GM19240 (cell line): ENCODE data around the gene MYO5B.

ENCODE experiments used
- DNase-seq: peaks from one replicate; pipeline ENCODE4 v3.0.0; 2011; ENCODE audit warnings: low spot score; ENCODE audit not compliant: insufficient read length

MYO5B gene

DNA sequence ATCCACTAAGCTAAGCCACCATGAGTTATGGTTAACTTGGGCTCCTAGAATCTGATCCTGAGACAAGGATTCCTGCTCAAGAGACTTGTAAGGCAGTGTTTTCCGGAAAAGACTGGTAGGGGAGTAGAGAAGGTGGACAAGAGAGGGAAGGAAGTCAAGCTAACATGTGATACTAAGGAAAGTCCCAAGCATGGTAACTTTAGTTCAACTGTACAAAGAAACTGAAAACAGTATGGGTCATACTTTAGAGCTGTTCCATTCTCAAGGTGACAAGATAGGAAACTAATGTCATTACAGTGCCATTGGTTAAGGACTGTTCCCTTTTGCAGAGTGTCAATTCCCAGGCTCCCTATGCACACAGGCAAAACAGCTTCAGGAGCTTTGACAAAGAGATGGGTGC is 5.8 kb downstream of the MYO5B start:
- no peak for DNase-seq

DNA sequence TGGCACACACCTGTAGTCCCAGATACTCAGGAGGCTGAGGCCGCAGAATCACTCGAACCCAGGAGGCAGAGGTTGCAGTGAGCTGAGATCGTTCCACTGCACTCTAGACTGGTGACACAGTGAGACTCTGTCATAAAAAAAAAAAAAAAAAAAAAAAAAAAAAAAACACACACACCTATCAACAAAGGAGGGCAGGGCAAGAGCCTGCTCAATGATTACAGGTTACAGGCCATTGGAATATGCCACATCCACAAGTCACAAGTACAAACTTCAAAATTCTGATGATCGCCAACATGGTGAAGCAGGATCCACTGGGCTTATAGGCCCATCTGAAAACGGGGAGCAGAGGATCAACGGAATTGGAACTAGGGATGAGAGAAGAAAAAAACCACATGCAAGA is 6.3 kb downstream of the MYO5B start:
- DNase-seq: no peak

DNA sequence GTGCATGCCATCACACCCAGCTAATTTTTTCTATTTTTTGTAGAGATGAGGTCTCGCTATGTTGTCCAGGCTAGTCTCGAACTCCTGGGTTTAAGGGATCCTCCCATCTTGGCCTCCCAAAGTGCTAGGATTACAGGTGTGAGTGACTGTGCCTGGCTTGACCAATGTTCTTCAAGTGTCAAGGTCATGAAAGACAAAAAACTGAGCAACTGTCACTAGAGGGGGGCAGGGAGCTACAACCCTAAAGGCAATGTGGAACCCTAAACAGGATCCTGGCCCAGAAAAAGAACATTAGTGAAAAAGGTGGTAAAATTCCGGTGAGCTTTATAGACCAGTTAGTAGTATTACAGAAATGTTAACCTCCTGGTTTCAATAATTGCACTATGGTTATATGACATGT is 7.3 kb downstream of the MYO5B start:
- DNase-seq: no peak

DNA sequence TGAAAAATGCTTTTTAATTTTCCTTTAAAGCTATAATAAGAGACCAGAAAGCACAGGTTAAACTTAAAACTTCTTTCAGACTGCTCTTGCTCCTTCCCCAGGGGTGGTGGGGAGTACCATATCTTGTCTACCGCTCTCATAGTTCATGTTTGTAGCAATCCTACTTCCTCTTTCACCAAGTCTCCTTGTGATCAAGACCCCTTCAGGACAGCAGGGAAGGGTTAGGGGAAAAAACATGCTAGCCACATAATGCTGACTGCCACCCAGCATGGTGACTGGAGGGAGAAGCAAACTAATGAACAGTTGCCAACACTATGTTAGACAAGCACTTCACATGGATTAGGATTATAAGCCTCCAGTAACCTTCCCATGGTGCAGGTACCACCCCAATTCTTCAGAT is 8.6 kb downstream of the MYO5B start:
- DNase-seq: no peak

DNA sequence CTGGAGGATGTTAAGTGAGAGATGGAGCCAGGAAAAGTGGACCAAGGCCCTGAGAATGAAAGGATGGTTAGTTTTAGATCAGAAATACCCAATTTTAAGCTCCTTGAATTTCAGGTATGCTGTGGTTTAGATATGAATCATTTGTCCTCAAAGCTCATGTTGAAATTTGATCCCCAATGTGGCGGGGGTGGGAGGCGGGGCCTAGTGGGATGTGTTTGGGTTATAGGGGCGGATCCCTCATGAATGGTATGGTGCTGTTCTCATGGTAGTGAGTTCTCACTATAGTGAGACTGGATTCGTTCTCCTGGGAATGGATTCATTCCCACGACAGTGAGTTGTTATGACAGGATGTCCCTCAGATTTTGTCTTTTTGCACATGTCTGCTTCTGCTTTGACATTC is 11.4 kb downstream of the MYO5B start:
- no peak for DNase-seq

DNA sequence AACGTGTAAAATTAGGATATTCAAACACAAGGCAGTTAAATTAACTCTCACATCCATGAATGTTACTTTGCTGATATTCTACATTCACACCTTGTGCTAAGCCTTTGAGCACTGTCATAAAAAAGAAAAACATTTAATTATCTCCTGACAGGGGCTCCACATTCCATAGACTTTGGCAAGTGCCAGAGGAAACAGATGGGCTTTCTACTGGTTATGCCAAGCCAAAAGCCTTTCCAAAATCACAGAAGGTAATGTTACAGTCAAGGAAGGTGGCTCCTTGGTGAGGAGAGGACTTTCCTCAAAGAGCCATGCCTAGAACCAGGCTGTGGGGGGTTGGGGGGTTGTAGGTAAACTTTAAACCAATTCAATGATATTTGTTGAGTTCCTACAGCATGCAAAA is 12.4 kb downstream of the MYO5B start:
- DNase-seq: no peak

DNA sequence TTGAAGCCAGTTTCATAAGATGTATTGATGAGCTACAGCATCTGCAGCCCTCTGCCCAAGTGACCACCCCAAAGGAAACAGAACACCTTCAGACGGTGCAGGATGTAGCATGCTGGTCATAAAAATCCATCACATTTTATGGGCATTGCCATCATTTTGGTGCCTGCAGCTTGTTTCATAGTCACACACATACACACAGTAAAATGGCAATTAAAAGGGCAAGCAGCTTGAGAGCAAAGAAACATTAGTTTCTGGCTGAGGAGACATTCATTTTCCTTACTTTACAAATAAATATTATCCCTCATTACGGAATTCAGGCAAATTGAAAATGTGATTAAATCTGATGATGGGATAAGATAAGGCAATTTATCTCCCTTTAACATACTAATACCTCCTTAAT is 13.4 kb downstream of the MYO5B start:
- no peak for DNase-seq

DNA sequence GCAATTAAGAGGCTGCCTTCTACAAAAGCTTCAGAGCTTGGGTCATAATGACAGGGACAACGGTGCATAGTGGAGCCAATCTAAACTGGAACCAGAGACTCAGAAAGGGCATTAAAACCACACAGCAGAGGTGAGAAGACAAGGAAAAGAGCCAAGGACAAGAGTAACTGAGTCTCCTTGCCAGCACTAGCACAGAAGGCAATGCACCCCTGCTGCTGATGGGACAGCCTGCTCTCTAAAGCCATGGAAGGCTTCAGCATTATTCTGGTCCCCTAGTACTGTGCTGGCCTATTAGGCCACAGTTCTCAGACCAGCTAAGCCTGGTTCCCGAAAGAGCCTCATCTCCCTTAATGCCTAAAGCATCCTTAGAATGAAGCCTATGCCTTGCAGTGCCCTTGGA is 15.5 kb downstream of the MYO5B start:
- DNase-seq: no peak

DNA sequence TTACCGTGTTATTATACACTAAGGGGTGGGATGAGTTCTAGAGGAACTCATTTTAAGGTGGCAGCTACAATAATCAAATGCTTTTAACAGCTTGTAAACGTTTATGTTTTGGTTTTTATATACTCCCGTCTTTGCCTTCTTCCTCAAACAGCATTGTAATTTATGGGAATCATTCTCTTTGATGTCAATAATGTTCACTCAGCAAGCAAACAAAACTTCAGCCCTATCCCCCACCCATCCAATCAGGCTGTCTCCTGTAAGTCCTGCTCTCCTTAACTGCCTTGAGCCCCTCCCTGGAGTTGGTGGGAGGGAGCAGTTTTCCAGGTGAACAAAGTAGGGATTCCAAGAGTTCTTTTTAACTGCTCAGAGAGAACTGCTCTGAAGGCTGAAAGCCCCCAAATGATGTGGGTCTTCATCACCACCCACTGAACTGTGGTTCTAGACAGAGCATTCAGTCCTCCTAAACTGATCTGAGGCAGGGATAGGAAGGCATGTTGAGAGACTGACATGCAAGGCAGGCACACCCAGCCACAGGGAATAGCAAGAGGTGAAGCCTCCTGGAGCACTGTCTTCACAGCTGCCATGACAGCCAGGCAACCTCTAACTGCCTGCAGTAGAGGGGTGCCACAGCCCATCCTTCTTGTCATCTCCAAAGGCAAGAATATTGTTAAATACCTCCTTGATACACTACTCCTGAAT is 17.5 kb downstream of the MYO5B start:
- no peak for DNase-seq

DNA sequence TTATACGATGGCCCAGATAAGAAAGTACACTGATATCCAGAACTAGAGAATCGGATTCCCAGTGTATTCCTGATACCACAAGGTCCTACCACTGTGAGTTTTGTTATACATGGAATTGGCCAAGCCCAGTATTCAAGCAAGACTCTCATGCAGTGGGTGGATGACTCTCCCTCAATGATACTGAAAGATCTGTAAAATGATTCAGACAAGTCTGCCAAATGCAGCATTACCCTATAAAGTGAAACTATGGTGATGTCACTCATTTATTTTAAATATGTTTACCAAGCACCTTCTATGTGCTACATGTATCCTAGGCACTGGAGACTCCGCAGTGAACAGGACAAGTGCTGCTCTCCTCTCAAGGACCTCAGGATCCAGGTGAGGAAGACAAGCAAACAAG is 22.6 kb downstream of the MYO5B start:
- no peak for DNase-seq

DNA sequence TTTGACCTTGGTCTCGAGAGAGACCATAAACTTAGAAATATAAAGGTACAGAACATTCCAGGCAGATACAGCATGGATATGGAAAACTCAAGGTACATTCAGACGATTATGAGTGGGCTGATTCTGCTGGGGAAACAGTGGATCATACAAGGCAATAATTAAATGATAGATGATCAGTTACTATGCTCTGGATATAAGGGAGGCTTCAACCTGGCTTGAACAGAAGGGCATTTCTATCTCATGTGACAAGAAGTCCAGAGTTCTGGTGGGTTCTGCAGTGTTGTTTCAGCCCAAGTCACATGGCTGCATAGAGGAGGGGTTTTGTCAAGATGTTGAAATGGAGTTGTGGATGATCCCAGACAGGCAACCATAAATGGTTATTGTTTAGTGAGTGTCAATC is 23.5 kb downstream of the MYO5B start:
- no peak for DNase-seq

DNA sequence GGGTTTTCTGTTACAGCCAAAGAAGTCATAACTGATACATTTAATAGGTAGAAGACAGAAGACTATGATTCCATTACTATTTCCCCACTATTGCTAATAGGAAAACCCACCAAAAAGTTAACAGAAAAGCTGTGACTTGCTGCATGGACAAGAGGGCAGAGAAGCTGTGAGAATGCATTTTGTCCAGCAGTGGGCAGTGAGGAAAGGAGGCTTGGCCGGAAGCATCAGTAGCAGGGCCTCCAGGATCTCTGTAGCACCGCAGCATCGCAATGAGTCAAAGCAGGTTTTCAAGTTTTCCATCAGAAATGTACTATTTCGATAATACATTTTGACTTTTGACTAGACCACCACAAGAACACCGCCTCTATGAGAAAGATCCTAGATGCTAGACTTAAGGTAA is 24.9 kb downstream of the MYO5B start:
- DNase-seq: no peak

DNA sequence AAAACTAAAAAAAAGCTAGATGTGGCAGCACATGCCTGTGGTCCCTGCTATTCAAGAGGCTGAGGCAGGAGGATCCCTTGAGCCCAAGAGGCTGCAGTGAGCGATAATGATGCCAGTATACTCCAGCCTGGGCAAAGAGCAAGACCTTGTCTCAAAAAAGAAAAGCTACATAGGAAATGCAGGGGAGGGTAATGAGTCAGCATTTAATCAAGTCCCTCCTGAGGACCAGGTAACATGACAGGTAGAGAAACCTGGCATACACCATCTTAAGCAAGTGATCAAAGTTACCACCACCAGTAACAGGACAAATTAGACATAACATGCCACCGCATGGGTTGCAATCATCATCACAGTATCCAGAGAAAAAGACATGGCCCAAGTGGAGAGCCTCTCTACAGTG is 25.8 kb downstream of the MYO5B start:
- no peak for DNase-seq

DNA sequence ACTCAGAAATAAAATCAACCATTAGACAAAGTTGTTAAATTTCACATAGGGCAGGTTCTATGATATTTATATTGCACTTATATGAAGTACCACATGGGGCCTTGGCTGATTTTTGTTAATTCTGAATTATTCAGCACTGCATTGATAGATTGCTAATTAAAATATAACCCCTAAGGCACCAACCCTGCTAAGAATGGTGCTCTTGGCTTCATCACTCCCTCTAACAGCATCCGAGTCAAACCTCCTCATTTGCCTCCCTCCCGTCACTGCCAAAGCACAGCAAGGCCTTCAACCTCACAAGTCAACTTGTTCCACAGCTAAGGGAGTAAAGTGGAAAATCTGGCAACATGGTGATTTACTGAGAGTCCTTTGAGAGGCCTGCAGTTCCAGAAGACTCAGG is 27.0 kb downstream of the MYO5B start:
- DNase-seq: no peak

DNA sequence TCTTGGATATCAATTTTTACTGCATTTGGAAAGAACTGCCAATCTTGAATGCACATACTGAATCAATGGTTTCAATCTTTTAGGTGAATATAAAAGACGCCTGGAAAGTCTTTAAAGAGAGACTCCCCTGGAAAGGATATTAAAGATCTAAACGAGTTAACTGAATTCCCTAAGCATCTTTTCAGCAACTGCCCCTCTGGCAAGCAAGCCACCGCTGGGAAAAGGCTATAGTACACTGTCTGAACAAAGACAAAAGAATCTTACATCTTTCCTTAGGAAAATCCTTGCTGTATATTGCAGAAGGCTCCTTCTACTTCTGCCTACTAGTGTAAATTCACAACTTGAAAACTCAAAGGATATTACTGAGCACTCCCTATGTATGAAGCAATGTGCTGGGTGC is 28.0 kb downstream of the MYO5B start:
- DNase-seq: no peak

DNA sequence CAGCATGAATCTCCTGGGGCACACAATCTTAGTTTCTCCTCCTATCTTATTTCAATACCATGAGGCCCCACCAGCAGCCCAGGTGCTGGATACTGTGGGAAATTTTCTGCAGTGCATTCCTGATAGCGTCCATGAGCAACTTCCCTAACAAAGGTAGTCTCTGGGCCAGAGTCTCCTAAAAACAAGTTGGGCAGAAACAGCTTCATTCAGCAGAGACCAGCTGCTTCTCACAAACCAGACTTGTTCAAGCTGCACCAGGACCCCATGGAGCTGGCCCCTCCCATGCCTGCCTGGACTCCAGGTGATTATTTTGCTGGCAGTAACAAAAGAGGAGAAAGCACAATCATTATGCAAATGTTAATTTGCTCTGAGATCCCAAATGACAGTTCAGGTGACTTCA is 31.4 kb downstream of the MYO5B start:
- DNase-seq: no peak

DNA sequence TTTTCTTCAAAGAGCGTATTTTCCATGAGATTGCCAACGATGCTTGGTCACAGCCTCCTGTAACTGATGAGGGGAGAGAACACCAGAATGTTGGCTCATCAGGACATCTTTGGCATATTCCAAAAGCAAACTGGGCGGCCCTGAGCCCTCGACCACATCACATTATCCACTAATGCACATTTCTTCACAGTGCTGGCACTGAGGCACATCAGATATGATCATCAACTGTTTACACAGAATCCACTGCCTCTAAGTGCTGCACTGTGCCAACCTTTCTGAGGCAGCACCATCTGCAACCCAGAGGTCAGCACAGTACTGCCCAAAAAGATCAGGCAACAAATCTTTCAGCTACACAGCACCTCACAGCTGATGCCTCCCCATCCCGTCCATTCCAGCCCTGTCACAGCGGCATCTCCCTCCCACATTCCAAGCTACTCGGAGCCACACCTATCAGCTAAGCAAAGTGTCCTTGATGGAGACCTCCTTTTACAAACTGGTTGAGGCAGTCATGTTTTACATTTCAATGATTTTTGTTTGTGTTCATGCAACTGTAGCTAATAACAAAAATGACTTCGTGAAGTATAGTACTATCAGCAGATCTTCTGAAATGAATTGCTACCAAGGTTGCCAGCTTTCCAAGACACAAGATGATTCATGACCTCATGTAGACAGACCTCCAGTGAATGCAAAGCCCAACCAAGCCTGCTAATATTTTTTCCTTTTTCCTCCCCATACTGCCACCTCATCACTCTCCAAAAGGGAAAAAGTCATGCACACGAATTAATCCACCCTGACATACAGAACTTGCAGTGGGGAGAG is 32.3 kb downstream of the MYO5B start:
- no peak for DNase-seq

DNA sequence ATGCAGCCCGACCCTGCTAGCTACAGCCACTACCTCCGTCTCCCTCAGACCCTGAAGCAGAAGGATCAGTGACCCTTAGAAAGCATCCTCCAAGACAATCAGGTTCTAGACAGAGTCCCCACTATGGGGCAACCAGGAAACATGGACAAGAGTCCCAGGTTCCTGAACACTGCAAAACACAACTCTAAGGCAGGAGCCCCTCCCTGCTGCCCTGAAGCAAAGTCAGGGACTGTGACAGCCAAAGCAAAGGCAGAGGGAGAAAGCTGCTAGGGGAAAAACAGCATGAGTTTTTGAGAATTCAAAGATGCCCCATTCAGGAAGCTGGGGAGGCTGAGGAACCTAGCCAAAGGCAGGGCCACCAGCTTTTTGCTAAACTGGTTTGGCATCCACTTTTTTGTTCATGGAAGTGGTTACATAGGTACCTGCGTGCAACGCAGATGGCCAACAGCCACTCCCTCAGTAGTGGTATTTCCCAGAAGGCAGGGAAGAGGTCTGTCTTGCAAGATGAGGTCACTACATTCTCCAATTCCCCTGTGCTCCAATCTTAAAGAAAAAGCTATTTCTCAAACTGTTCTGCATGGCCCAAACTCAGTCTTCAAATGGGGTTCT is 33.2 kb downstream of the MYO5B start:
- DNase-seq: no peak

DNA sequence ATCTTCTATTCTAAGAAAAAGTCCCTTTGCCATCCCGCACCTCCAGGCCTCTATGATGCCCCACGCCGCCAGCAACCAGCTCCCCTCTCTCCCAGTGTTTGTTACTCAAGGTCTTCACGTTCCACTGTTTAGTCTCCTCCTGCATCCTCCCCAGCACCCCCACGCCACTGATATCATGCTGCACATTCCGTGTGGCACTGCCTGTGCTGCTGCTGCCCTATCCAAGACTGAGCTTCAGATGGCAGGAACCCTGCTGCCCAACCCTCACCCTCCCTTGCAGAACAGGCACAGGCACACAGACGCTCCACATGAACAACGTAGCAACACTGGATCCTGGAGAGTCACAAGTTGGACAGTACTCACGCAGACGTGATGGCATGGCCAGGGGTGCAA is 35.3 kb downstream of the MYO5B start:
- DNase-seq: no peak

DNA sequence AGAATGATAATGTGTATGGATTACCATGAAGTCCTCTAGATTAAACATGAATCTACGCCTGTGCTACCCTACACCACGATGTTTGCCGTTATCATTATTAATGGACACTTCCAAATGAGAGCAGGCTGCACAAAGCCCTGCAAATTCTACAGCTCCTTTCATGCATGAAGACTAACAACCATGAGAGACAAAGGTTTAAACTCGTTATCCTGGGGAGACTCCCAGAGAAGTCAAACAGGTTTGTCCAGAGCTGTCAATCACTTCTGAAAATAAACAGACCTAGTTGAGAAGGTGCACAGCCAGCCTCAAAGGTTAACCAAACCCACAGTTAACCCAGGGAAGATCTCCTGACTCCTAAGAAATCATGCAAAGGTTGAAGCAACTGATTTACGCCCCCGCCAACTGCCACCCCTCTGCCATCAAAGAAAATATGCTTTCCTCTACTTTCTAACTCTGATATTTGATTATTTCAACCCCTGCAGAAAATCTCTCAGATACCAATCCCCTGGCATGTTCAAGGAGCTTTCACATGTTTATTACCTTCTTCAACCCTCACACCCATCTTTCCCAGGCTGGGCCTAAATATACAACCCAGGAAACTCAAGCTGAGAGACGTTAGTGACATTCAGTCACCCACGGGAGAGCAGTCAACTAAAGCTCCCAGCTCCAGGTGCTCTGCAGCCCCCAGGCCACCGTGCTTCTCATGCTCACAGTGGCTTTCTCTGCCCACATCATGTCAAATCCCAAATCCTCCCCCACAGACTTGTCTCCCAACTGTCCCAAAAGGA is 35.9 kb downstream of the MYO5B start:
- no peak for DNase-seq

DNA sequence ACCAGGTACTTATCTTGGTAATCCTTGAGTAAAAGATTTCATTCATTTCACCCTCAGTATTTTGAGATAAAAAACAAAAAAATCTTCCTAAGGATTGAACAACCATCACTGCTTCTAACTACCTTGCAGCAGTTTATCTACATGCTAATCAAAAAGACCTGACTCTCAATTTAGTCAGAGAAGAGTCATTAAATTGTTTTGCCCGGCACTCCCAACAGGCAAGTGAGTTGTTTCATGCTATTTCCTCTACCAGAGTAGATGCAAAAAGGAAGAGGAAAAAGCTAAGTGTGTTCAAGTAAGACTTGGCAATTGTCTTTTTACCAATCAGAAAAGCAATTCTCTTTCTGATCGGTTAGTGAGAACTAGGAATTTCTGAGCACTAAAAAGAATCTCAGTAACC is 39.5 kb downstream of the MYO5B start:
- no peak for DNase-seq

DNA sequence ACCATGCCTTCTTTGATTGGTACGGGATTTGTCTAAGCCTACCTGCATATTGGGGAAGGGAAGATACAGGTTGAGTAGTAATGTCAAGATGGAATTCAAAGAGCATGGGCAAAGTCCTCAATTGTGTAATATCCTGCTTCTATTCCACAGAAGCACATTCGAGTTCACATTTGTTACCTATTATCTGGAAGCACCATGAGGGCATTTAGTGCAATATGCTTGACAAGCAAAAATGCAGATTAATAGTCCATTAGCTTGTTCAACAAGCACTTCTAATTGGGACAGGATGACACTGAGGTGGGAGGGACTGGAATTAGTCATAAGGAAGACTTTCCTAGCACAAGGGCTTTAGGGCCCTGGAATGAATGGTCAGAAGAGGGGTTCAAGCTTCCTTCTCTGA is 40.5 kb downstream of the MYO5B start:
- no peak for DNase-seq
